Heart right ventricle (tissue), 16 donors: ENCODE measurements around the gene PTPRG. TPM values are rescaled to one million over a fixed set of nuclear protein-coding genes. Genes with fewer than 3 reads are reported as not detected.

Source experiments
- ATAC-seq, 8 donors: fragments of 200-7000 bp; cut with Tn5 transposase; one replicate each; pipeline ENCODE4 v1.9.1; 2020; ENCODE audit warnings: mild to moderate bottlenecking in 8 of 8, moderate library complexity in 8 of 8, moderate number of reproducible peaks in 1 of 8
- DNase-seq, 2 donors: peaks; one replicate each; pipeline ENCODE4 v3.0.0-alpha.2; 2020
- H3K27ac ChIP-seq, 10 donors: fragments of 200-600 bp; sonication (generic) in 2 of 10; one replicate each; pipeline versions ENCODE4 v1.5.0 to v1.8.0; 2020 to 2022; ENCODE audit warnings: mild to moderate bottlenecking in 3 of 10
- H3K27me3 ChIP-seq, 7 donors: fragments of 200-600 bp; one replicate each; pipeline ENCODE4 v1.8.0; 2021 to 2022; ENCODE audit warnings: mild to moderate bottlenecking in 2 of 7
- H3K36me3 ChIP-seq, 9 donors: fragments of 200-600 bp; sonication (generic) in 1 of 9; one replicate each; pipeline versions ENCODE4 v1.5.0 to v1.8.0; 2020 to 2022; ENCODE audit warnings: mild to moderate bottlenecking in 2 of 9
- H3K4me1 ChIP-seq, 9 donors: fragments of 200-600 bp; sonication (generic) in 1 of 9; one replicate each; pipeline versions ENCODE4 v1.5.0 to v1.8.0; 2020 to 2022; ENCODE audit warnings: mild to moderate bottlenecking in 4 of 9
- H3K4me3 ChIP-seq, 10 donors: fragments of 200-600 bp; sonication (generic) in 2 of 10; one replicate each; pipeline versions ENCODE4 v1.5.0 to v1.8.0; 2020 to 2022; ENCODE audit warnings: mild to moderate bottlenecking in 7 of 10, moderate library complexity in 2 of 10
- H3K9me3 ChIP-seq, 11 donors: fragments of 200-600 bp in 10 of 11; sonication (generic) in 2 of 11; one replicate each; pipeline versions ENCODE4 v1.5.0 to v1.8.0; 2013 to 2022; ENCODE audit warnings: mild to moderate bottlenecking in 2 of 11, control low read depth in 1 of 11, moderate library complexity in 1 of 11
- WGBS, 2 donors: extraction: QIAGEN DNeasy Blood & Tissue Kit; methylation state at CpG; one replicate each; pipeline ENCODE4 v1.1.7; 2013; ENCODE audit warnings: inconsistent platforms in 1 of 2; 5-methylcytosine and 5-hydroxymethylcytosine counted together
- intact Hi-C, 10 donors: fragments of 100-400 bp; cut with DNase I; formaldehyde crosslinking; loops; one replicate each; pipeline versions ENCODE4 v1.11.1 to v1.14.2; 2022
- polyA plus RNA-seq, 2 donors: library from polyadenylated mRNA; stranded (reverse); fragments of 200-250 nt; gene quantifications; one replicate each; pipeline ENCODE4 v1.2.3, GENCODE V29; 2013
- total RNA-seq, 10 donors: library from RNA; stranded (reverse); fragmentation: NEBNext Ultra II Directional in 3 of 10; extraction: Animal tissue kit (Norgen Biotek cat#: 25700) in 3 of 10; gene quantifications; one replicate each; pipeline versions ENCODE4 v1.2.1 to v1.2.4, GENCODE V29; 2021 to 2023
- TF ChIP-seq, protein P1 (sequence below), 9 donors: fragments of 200-600 bp; sonication (generic) in 2 of 9; IDR thresholded peaks; one replicate each; pipeline versions ENCODE4 v1.5.0 to v1.8.0; 2021 to 2022; ENCODE audit warnings: antibody characterized with exemption in 9 of 9, mild to moderate bottlenecking in 5 of 9, moderate library complexity in 1 of 9
- donor health status: Arrhythmogenic right ventricular cardiomyopathy.
- donor health status: ischemic (EF 13 %, LVEDD 7.1; RV severe dilation, severe dysfunction).
- donor health status: healthy with polysubstance abuse.
- donor health status: DM: no; HTN: yes; CAD: no.
- donor health status: DM: no; HTN: no; CAD: no.
- donor health status: ischemic (EF 25% LVEDD 6.9; RV normal size, moderate dysfunction).
- donor health status: ischemic (EF 25% LVEDD 5.7; RV mildly dilated, moderate dysfunction).
- donor health status: healthy.
- donor health status: DM: yes; HTN: yes; CAD: no.
- donor health status: Ischemic cardiomyopathy.
- donor health status: ischemic (EF 35%, LVEDD 5.7; RV mildly dilated, moderate dysfunction).
- donor health status: nonischemic (EF 11% LVEDD 7.7; RV severe dilation, severe dysfunction).
- donor health status: DM: yes; HTN: yes; CAD: no.
- donor health status: PGD.
- donor health status: ischemic (EF 29% LVEDD 5.4; RV normal size, mild dysfunction).
- donor health status: nonischemic (EF 23%, LVEDD 6.1; RV moderate dilation, normal function).

Gene PTPRG
- total and polyA plus RNA-seq, 12 donors = 10.1 to 38.3 (median 32.6) TPM

DNA sequence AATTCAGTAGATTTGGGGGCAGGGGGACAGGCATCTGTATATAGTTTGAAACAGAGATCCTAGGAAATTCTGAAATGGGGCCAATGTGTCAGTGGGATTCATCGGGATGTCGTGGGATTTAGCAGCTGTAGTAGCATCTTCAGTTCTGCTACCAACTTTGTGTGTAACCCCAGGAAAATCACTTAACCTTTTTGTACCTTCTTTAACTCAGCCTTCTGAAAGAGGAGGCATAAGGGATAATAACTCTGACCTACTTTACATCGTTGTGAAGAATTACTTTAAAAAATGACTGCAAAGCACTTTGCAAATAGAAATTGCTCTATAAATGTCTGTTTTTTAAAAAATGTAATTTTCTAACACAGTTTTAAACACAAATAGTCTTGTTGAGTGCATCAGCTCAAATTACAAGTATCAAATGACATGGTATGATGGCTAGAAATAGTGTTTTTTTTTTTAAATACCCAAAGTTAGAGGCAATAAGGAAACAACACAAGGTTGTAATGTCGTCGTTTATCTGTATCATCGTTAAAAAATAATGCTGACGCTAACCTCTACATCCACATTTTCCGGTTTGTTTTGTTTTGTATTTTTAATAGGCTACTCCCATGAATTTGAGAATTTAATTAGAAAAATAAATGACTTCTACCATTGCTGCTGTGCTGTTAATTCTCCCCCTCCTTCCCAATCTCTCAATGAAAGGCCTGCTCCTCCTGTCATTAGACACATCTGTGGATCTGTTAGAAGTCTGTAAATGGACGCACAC is 338.5 kb downstream of the PTPRG start:
- H3K4me3 ChIP-seq = no peak overlapping the region
- no peak overlapping the region for H3K27ac ChIP-seq
- H3K4me1 ChIP-seq = peaks cover 21 to 68% (median 36%) of the 10 kb centered on the region in 9 donors
- no peaks in the 10 kb centered on the region for H3K9me3 ChIP-seq
- ATAC-seq (no peak), DNase-seq (no peak)
- no peaks in the 10 kb centered on the region for H3K27me3 ChIP-seq
- TF ChIP-seq, protein P1, sequence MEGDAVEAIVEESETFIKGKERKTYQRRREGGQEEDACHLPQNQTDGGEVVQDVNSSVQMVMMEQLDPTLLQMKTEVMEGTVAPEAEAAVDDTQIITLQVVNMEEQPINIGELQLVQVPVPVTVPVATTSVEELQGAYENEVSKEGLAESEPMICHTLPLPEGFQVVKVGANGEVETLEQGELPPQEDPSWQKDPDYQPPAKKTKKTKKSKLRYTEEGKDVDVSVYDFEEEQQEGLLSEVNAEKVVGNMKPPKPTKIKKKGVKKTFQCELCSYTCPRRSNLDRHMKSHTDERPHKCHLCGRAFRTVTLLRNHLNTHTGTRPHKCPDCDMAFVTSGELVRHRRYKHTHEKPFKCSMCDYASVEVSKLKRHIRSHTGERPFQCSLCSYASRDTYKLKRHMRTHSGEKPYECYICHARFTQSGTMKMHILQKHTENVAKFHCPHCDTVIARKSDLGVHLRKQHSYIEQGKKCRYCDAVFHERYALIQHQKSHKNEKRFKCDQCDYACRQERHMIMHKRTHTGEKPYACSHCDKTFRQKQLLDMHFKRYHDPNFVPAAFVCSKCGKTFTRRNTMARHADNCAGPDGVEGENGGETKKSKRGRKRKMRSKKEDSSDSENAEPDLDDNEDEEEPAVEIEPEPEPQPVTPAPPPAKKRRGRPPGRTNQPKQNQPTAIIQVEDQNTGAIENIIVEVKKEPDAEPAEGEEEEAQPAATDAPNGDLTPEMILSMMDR (IDR thresholded peaks at IDR 0.05) = no peak
- intact Hi-C loops = no loop called here
- no peaks in the 10 kb centered on the region for H3K36me3 ChIP-seq
- WGBS, 2 donors = 90 to 91% methylated on average over 9 of the region's 9 CpGs

DNA sequence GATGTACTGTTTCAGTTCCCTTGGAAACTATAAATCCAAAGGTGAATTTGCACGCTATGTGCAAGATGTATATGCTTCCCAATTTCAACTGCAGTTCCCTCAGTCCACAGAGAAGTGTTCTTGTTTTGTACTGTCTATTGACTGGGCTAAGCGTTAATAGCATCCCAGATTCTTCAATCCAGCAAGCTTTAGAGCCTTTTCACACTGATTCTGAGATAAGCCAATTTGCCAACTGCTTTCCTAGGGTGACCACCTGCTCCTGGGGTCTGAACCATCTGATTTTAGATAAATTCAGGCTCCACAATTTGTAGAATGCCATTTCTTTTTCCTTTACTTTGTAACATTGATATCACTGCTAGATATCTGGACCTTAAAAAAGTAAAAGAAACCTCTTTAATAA is 340.1 kb downstream of the PTPRG start:
- H3K4me1 ChIP-seq = peaks cover 7 to 66% (median 28%) of the 10 kb centered on the region in 9 donors
- TF ChIP-seq, protein P1 (IDR thresholded peaks at IDR 0.05) = no peak
- ATAC-seq = no peak

DNA sequence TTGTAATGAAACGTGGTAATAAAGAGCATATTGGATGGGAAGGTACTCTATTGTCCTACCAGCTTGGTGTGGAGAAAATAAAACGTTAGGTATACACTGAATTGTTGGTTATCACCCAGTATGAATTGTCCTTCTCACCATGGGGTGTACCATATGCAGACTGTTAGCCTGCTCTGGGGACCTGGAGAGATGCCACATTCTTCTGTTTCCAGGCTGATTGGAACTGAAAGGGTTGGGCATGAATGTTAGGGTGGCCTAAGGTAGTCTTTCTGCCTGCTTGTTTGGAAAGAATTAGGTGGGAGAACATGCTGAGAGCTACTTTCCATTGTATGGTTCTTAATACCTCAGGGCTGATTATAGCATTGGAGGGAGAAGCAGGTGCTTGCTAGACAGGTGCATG is 340.6 kb downstream of the PTPRG start:
- Histone ChIP-seq H3K4me3 (no peak overlapping the region), H3K27ac (no peak overlapping the region), H3K27me3 (no peaks in the 10 kb centered on the region), H3K9me3 (no peaks in the 10 kb centered on the region), H3K4me1 (peaks cover 7 to 64% (median 28%) of the 10 kb centered on the region in 9 donors), H3K36me3 (no peaks in the 10 kb centered on the region)
- ATAC-seq (peak in 1 of 8 donors; percentile 43), DNase-seq (no peak)
- 66 to 81% methylated on average over 2 of the region's 2 CpGs for WGBS, 2 donors
- intact Hi-C loops = no loop called here
- TF ChIP-seq, protein P1 (IDR thresholded peaks at IDR 0.05) = no peak

More for the DNA sequence above, 340.1 kb downstream of the PTPRG start:
- Histone ChIP-seq H3K4me3 (no peak overlapping the region), H3K9me3 (no peaks in the 10 kb centered on the region), H3K27me3 (no peaks in the 10 kb centered on the region), H3K27ac (no peak overlapping the region), H3K36me3 (no peaks in the 10 kb centered on the region)
- DNase-seq = no peak
- 96 to 98% methylated on average over 2 of the region's 2 CpGs for WGBS, 2 donors
- intact Hi-C loops = no loop called here

DNA sequence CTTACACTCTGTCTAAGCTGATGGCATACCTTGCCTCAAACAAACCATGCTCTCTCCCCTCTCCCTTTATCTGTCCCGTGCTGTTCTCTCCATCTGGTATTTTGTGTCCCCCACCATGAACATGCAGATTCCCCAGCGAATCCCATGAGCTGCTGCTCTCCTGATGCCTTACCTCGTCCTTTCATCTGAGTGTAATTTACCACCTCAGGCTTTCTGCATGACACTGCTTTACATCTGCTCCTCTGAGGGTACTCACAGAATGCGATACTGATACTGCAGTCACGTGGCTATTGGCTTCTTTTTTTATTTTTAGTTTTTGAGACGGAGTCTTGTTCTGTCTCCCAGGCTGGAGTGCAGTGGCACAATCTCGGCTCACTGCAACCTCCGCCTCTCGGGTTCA is 341.7 kb downstream of the PTPRG start:
- 73 to 84% methylated on average over 9 of the region's 9 CpGs for WGBS, 2 donors
- Histone ChIP-seq H3K9me3 (no peaks in the 10 kb centered on the region), H3K27ac (peak overlapping the region in 5 of 10 donors; percentile 22 to 73 (median 57)), H3K36me3 (no peaks in the 10 kb centered on the region), H3K4me3 (no peak overlapping the region), H3K4me1 (peaks cover 7 to 58% (median 28%) of the 10 kb centered on the region in 9 donors), H3K27me3 (no peaks in the 10 kb centered on the region)
- TF ChIP-seq, protein P1 (IDR thresholded peaks at IDR 0.05) = no peak
- DNase-seq (no peak), ATAC-seq (no peak)
- intact Hi-C loops = no loop called here
